Measurements from ENCODE around the gene GPATCH2L.

The GPATCH2L gene

DNA sequence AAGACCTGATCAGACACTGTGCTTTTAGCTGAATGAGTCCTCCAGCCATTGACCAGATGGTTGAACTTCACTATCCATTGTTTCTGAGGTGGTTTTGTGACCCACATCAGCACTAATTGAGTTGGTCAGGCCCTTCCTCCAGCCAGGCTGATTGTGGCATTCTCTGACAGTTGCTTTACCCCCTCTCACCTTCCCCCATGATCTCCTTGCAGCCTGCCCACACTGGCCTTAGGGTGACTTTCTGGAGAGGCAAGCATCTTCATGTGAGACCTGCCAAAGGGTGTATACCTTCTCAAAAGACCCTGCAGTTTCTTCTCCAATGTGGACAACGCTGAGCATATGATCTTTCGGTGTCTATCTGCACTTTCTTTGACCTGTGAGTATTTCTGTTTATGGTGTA is 83.9 kb downstream of the GPATCH2L start:
- no peak for DNase-seq
- in situ Hi-C loops (cut with HindIII; ENCODE audit: low pct_ligation_motif_present, low pct_unique_long_range_greater_than_20kb, low sequenced_read_pairs): no loop called here

DNA sequence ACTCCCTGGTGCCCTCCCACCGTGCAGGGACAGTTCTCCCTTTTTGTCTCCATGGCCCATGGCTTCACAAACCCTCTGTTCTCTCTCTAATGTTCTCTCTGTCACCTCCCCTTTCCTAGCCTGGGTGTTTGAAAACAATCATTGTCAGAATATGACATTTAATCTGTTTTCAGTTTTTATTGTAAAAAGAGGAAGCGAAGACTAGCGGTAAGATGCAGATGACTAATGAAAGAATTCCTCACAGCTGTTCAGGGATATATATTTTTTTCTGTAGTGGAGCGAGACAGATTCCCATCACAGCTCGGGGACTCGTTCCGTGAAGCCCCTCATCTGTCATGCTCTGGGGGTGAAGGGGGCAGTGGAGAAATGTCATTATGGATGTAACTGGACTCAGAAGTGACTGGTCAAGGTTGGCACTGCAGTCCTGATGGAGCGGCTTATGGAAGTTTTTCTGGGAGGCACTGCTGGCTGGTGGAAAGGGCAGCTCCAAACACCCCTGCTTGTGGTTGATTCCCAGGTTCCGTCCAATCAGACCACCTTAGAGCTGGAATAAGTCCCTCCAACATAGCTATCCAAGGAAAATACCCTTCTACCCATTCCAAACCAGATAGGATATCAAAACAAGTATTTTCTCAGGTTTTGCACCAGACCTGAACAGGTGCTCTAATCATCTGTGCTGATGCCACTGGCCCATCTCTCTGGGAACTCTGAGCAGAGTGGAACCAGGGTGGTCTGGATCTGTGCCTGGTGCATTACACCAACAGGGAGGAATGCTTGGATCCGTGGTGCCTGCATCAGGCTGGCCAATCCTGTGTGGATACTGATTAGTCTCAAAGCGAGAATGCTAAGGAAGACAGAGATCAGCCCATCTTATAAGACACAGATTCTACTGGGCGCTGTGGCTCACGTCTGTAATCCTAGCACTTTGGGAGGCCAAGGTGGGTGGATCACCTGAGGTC is 84.7 kb downstream of the GPATCH2L start:
- DNase-seq: no peak
- in situ Hi-C loops (cut with HindIII; ENCODE audit: low pct_ligation_motif_present, low pct_unique_long_range_greater_than_20kb, low sequenced_read_pairs): no loop called here

DNA sequence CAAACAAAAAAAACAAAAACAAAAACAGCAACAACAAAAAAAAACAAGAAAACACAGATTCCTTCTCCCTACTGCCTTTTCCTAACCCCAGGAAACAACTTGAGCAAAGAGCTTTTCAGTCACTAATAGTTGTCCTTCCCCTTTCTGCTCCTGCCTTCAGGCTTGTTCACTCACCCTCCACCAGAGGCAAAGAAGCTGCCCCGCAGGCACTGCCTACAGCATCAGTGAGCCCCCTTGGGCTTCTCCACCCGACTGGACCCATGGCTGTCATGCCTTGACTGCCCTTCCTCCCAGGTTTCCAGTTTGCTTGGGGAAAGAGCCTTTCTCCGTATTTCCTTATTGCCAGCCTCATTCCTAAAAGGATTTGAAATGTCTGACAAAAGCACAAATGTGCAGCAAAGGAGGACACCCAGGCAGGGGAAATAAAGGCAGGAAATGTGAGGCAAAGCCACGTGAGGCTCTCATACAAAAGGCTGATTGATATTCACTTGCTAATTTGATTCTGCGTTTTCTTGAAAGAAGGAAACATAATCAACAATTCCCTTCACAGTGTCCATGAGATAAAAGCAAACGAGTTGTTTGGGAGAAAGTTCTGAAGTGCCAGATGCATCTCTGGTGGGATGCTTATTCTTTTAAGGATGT is 85.7 kb downstream of the GPATCH2L start:
- in situ Hi-C loops (cut with HindIII; ENCODE audit: low pct_ligation_motif_present, low pct_unique_long_range_greater_than_20kb, low sequenced_read_pairs): no loop called here
- no peak for DNase-seq

DNA sequence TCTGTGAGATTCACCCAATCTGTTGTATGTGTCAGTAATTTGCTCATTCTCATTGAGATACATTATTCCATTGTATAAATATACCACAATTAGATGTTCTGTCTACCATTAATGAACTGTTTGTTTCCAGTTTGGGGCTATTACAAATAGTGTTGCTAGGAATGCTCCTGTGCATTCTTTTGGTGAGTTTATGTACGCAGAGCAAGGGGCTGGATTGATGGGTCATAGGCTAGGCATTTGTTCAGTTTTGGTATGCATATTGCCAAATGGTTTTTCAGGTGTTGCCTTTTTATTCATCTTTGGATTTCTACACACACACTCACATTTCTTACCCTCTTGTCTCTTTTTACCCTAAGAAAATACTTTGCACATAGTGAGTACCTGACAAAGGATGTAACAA is 93.4 kb downstream of the GPATCH2L start:
- no peak for DNase-seq
- in situ Hi-C loops (cut with HindIII; ENCODE audit: low pct_ligation_motif_present, low pct_unique_long_range_greater_than_20kb, low sequenced_read_pairs): no loop called here

DNA sequence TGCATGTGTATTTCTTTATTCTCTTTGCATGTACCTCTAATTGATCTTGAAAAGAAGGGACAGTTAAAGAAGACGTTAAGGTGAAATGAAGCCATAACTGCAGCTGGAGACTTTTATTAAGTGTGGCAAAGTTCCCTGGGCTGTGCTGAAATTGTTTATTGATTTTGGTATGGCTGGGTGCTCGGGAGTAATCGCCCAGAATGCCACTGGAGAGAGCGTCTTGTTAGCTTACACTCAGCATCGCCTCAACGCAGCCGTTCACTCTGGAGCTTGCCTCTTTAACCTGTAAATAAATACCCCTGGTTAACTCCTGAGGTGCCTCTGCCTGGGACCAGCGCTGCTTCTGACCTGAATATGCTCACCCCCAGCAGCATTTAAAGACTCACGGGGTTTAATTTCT is 98.6 kb downstream of the GPATCH2L start:
- in situ Hi-C loops (cut with HindIII; ENCODE audit: low pct_ligation_motif_present, low pct_unique_long_range_greater_than_20kb, low sequenced_read_pairs): no loop called here
- DNase-seq: no peak

DNA sequence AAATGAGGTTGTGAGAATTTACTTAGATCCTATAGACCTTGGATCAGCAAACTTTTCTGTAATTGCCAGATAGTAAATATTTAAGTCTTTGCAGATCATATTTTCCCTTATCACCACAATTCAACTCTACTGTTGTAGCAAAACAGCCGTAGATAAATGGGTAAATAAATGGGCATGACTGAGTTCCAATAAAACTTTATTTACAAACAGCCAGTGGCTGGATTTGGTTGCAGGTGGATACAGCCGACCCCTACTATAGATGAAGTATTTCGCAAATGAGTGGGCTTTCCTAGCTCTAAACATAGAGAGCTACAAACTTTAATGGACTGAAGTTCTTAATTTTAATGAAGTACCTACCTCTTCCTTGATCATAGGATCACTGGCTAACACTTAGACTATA is 100.7 kb downstream of the GPATCH2L start:
- in situ Hi-C loops (cut with HindIII; ENCODE audit: low pct_ligation_motif_present, low pct_unique_long_range_greater_than_20kb, low sequenced_read_pairs): no loop called here
- no peak for DNase-seq

DNA sequence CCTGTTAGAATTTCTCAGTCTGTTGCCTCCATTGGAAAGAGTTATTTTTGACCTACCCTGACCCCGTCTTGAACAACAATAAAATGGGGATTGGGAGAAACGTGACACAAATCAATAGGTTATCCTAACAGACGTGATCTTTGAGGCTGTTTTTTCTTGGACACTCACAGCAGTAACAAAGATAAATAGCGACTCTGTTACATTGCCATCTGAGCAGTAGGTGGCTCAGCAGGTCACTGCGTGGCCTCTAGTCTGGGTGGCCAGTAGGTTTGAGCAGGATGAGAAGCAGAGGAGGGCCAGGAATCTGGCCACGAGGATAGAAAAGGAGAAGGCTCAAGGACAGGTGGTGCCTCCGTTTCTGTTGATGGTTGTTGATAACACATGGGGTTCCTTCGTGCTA is 101.4 kb downstream of the GPATCH2L start:
- no peak for DNase-seq
- in situ Hi-C loops (cut with HindIII; ENCODE audit: low pct_ligation_motif_present, low pct_unique_long_range_greater_than_20kb, low sequenced_read_pairs): no loop called here

DNA sequence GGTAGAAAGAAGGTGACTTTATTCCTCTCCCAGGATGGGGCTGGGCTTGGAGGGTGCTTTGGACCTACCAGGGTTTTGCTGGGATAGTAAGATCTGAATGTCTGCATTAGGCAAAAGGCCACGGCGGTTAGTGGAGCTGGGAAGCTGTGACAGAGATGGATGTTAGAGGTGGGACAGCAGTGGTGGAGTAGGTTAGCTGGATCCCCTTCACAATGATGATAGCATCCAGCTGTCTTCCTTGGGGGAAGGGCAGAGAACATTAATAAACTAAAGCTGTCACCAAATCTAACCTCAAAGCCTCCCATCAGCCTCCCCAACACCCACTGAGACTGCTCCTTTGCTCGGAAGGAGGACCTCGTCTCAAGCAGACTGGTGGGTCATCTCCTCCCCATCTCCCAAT is 104.8 kb downstream of the GPATCH2L start:
- in situ Hi-C loops (cut with HindIII; ENCODE audit: low pct_ligation_motif_present, low pct_unique_long_range_greater_than_20kb, low sequenced_read_pairs): no loop called here
- DNase-seq: no peak

DNA sequence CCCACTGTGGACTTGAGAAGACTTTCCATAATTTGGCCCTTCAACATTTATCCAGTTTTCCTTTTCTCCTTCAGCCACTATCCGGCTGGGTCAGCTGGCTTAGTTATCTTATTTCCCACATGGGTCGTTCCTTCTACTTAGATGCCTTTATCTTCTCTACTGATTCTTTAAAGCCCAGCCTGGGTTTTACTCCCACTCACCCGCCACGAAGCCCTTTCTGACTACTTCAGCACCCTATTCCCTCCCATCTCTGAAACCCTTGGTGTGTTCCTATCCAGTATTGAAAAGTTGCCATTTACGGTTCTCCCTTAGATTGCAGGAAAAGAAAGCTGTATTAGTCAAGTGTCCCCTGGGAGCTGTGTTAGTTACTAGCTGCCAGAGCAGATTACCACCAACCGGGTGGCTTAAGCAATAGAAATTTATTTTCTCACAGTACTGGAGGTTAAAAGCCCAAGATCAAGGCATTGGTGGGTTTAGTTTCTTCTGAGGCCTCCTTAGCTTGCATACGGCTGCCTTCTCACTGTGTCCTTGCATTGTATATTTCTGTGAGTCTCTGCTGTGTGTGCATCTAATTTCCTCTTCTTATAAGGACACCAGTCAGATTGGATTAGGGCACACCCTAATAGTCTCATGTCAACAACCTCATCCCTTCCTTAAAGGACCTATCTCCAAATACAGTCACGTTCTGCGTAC is 105.5 kb downstream of the GPATCH2L start:
- no peak for DNase-seq
- in situ Hi-C loops (cut with HindIII; ENCODE audit: low pct_ligation_motif_present, low pct_unique_long_range_greater_than_20kb, low sequenced_read_pairs): no loop called here

DNA sequence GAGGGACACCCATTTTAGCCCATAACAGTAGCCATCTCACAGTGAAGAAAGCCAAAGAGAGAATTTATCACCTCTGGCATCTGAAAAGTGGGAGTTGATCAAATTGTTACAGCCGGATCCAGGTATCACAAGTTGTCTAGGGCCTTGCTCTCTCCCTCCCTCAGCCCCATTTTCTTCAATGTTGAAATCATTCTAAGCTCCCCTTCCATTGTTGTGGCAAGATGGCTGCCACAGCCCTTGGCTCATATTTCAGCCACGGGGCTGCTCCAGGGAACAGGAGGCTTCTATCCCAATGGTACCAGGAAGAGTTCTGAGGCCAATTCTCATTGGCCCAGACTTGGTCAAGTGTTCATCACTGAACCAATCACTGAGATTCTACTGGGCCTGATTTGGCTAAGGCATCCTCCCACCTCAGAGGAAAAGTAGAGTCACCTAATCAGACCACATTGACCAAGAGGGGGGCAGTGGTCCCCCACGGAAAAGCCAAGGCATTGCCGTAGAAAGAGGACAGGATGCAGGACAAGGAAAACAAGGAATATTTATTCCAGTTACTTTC is 106.2 kb downstream of the GPATCH2L start:
- no peak for DNase-seq
- in situ Hi-C loops (cut with HindIII; ENCODE audit: low pct_ligation_motif_present, low pct_unique_long_range_greater_than_20kb, low sequenced_read_pairs): no loop called here

DNA sequence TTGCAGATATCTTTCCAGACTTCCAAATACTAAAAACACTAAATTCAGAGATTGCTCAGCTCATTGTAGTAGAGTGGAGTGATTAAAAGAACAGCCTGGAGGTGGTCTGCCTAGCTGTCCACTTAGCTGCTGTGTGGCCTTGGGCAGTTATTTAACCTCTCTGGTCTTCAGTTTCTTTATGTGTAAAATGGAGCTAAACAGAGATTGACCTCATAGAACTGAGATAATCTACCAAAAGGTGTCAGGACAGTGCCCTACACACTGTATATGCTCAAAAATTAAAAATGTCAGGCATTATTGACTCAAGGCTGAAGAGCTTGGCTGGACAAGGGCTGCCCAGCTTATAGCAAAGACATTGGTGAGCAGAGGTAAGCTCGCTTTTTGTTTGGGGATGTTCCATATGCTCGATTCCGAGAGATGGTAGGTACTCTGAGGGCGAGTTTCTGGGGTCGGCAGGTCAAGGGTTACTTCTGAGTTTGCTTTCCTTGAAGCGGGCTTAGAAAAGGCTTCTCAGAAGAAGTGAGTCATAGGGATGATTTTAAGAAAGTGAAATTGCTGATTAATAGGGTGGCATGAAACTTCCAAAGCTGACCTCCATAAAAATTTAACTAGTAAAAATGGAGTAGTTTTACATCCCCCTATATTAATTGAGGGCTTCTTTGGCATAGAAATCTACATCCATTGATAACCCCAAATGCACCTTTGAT is 107.5 kb downstream of the GPATCH2L start:
- no peak for DNase-seq
- in situ Hi-C loops (cut with HindIII; ENCODE audit: low pct_ligation_motif_present, low pct_unique_long_range_greater_than_20kb, low sequenced_read_pairs): no loop called here

DNA sequence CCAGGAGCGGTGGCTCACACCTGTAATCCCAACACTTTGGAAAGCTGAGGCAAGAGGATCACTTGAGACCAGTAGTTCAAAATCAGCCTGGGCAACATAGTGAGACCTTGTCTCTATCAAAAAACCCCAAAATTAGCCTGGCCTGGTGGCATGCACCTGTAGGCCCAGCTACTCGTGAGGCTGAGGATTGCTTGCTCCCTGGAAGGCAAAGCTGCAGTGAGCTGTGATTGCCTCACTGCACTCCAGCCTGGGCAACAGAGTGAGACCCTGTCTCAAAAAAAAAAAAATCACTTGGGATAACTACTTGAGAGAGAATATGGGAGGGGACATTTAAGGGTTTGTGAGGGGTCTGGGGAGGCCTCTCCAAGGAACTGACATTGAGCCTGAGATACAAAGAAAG is 109.0 kb downstream of the GPATCH2L start:
- in situ Hi-C loops (cut with HindIII; ENCODE audit: low pct_ligation_motif_present, low pct_unique_long_range_greater_than_20kb, low sequenced_read_pairs): no loop called here
- DNase-seq: no peak

DNA sequence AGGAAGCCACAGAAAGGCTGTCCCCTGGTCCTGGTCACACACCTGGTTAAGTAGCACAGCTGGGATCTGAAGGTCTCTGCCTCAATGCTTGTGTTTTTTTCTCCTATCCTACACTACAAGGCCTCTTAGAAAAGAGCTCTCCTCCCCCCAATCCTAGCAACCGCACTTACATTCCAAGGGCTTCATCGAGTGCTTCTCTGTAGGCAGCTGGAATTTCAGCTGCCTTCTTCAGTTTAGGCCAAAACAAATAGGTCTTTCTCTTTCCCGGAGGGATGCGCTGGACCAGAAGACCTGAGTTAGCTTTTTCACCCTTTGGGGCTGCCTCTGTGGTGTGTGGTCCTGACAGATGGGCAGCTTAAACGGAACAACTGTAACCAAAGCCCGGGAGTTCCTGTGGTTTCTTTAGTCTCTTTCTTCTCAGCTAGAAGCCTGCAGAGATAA is 109.7 kb downstream of the GPATCH2L start:
- in situ Hi-C loops (cut with HindIII; ENCODE audit: low pct_ligation_motif_present, low pct_unique_long_range_greater_than_20kb, low sequenced_read_pairs): no loop called here
- DNase-seq: no peak

DNA sequence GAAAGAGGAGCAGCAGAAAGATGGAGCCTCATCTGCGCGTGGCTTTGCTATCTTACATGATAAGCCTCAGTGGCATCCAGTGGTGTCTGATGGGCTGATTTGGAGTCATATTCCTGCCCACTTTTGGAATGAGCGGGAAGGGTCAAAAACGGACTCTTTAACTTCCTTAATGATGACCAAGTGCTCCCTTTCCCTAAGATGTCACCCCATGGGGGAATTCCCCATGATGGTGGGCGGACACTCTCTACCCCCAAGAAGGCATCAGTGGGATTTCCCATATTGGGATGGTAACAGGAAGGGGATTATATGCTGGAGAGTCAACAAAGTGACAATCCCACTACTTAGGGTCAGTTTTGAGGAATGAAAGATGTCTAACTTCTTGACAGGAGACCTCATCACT is 110.9 kb downstream of the GPATCH2L start:
- in situ Hi-C loops (cut with HindIII; ENCODE audit: low pct_ligation_motif_present, low pct_unique_long_range_greater_than_20kb, low sequenced_read_pairs): no loop called here
- no peak for DNase-seq

All from ACHN (cell line).